Neuron (in vitro differentiated cells): ENCODE results near the gene EXOC3L1.

Experiments
- H2AFZ ChIP-seq: one replicate; pipeline ENCODE4 v1.6.1; 2013; ENCODE audit warnings: low read depth, mild to moderate bottlenecking, inconsistent platforms, low read length, moderate library complexity
- H3K27me3 ChIP-seq: one replicate; pipeline ENCODE4 v1.6.1; 2013; ENCODE audit warnings: low read length; ENCODE audit not compliant: insufficient read depth
- H3K36me3 ChIP-seq: one replicate; pipeline ENCODE4 v1.6.1; 2013; ENCODE audit warnings: low read length; ENCODE audit not compliant: insufficient read depth
- H3K4me1 ChIP-seq: one replicate; pipeline ENCODE4 v1.6.1; 2013; ENCODE audit warnings: low read length; ENCODE audit not compliant: insufficient read depth
- H3K4me3 ChIP-seq: 2 replicates; pipeline ENCODE4 v1.5.1; 2013; ENCODE audit warnings: mild to moderate bottlenecking, low read length, moderate library complexity
- H3K9me3 ChIP-seq: one replicate; pipeline ENCODE4 v1.6.1; 2013; ENCODE audit warnings: low read length

EXOC3L1 gene

GRCh38 chr16:67177743-67178699 lies 11.9 kb downstream of the EXOC3L1 start:
- no peaks in the 10 kb centered on the region for H3K27me3 ChIP-seq
- no peak overlapping the region for H2AFZ ChIP-seq
- H3K9me3 ChIP-seq: no peaks in the 10 kb centered on the region
- H3K36me3 ChIP-seq: peaks cover 8% of the 10 kb centered on the region
- H3K4me3 ChIP-seq: no peak overlapping the region
- peaks cover 24% of the 10 kb centered on the region for H3K4me1 ChIP-seq

DNA sequence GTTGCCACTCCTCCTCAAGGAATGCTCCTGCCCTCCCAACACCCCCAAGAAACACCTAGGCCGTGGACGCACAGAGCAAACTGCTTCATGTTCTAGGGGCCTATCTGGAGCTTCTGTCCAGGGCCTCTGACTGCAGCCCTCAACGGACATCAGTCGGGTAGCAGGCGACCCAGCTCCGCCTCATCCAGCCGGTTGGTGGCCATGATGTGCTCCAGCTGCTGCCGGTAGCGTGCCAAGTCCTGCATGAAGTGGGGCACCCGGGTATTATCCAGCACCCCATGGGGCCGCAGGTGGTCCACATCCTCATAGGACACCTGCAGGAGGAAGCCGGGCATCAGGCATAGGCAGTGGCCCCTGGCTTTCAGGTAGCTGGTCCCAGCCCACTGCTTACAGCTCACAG lies 13.3 kb downstream of the EXOC3L1 start:
- no peak overlapping the region for H2AFZ ChIP-seq
- H3K9me3 ChIP-seq: no peaks in the 10 kb centered on the region
- no peak overlapping the region for H3K4me3 ChIP-seq
- H3K27me3 ChIP-seq: no peaks in the 10 kb centered on the region
- peaks cover 8% of the 10 kb centered on the region for H3K36me3 ChIP-seq
- H3K4me1 ChIP-seq: peaks cover 15% of the 10 kb centered on the region

DNA sequence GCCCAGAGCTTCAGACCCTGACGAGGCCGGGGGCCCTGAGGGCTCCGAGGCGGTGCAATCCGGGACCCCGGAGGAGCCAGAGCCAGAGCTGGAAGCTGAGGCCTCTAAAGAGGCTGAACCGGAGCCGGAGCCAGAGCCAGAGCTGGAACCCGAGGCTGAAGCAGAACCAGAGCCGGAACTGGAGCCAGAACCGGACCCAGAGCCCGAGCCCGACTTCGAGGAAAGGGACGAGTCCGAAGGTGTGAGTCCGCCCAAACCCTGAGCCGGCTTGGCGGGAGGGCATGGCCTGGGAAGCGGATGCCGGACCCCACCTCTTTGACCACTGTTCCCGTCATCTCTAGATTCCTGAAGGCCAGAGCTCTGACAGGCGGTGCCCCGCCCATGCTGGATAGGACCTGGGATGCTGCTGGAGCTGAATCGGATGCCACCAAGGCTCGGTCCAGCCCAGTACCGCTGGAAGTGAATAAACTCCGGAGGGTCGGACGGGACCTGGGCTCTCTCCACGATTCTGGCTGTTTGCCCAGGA lies 15.2 kb downstream of the EXOC3L1 start:
- peaks cover 4% of the 10 kb centered on the region for H3K36me3 ChIP-seq
- peaks cover 2% of the 10 kb centered on the region for H3K27me3 ChIP-seq
- peaks cover 28% of the 10 kb centered on the region for H3K4me1 ChIP-seq
- no peaks in the 10 kb centered on the region for H3K9me3 ChIP-seq
- no peak overlapping the region for H2AFZ ChIP-seq
- H3K4me3 ChIP-seq: peak overlapping the region; percentile 18

DNA sequence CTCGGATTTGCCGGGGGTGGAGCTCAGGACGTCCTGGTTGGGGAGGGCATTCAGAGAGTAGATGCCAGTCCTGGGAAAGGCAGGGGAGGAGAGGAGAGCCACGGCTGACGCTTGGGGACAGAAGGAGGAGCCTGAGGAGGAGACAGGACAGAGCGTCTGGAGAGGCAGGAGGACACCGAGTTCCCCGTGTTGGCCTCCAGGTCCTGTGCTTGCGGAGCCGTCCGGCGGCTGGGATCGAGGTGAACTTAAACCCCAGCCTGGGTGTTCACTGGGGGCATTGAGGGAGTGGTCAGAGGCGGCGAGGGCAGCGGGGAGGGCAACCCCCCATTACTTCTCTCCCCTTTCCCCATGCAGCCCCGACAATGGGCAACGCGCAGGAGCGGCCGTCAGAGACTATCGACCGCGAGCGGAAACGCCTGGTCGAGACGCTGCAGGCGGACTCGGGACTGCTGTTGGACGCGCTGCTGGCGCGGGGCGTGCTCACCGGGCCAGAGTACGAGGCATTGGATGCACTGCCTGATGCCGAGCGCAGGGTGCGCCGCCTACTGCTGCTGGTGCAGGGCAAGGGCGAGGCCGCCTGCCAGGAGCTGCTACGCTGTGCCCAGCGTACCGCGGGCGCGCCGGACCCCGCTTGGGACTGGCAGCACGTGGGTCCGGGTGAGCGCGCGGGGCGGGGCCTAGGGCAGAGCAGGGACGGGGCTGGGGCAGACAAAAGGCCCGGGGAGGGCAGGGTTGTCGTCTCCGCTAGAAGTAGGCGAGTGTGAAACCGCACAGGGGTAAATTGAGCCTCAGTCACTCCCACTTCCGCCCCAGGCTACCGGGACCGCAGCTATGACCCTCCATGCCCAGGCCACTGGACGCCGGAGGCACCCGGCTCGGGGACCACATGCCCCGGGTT lies 15.9 kb downstream of the EXOC3L1 start:
- H2AFZ ChIP-seq: no peak overlapping the region
- peaks cover 35% of the 10 kb centered on the region for H3K4me1 ChIP-seq
- peaks cover 6% of the 10 kb centered on the region for H3K27me3 ChIP-seq
- peak overlapping the region; percentile 18 for H3K4me3 ChIP-seq
- H3K9me3 ChIP-seq: no peaks in the 10 kb centered on the region
- no peaks in the 10 kb centered on the region for H3K36me3 ChIP-seq

- Histone ChIP-seq H3K9me3 (no peaks in the 10 kb centered on the region), H3K4me1 (peaks cover 35% of the 10 kb centered on the region), H3K27me3 (peaks cover 13% of the 10 kb centered on the region), H3K4me3 (no peak overlapping the region), H2AFZ (no peak overlapping the region), H3K36me3 (no peaks in the 10 kb centered on the region)
Observed at GRCh38 chr16:67173323-67173722, 16.6 kb downstream of the EXOC3L1 start.

- H3K36me3 ChIP-seq: no peaks in the 10 kb centered on the region
- H3K4me3 ChIP-seq: peak overlapping the region; percentile 52
- H2AFZ ChIP-seq: peak overlapping the region; percentile 52
- H3K4me1 ChIP-seq: peaks cover 35% of the 10 kb centered on the region
- H3K9me3 ChIP-seq: no peaks in the 10 kb centered on the region
- H3K27me3 ChIP-seq: peaks cover 36% of the 10 kb centered on the region
Observed at GRCh38 chr16:67170949-67171649, 18.8 kb downstream of the EXOC3L1 start.

- Histone ChIP-seq H3K36me3 (no peaks in the 10 kb centered on the region), H3K4me1 (peaks cover 39% of the 10 kb centered on the region), H3K9me3 (no peaks in the 10 kb centered on the region), H3K4me3 (peak within 1 kb of the TSS; percentile 52), H2AFZ (peak within 1 kb of the TSS; percentile 78), H3K27me3 (peaks cover 43% of the 10 kb centered on the region)
Observed at GRCh38 chr16:67170168-67170948, 19.6 kb downstream of the EXOC3L1 start, which contains the start of gene NOL3. NOL3 (plus strand) TSS chr16:67170538.

- Histone ChIP-seq H3K27me3 (peaks cover 50% of the 10 kb centered on the region), H3K4me3 (peak overlapping the region; percentile 52), H3K36me3 (no peaks in the 10 kb centered on the region), H2AFZ (peak overlapping the region; percentile 78), H3K4me1 (peaks cover 34% of the 10 kb centered on the region), H3K9me3 (no peaks in the 10 kb centered on the region)
Observed at GRCh38 chr16:67169642-67170167, 20.2 kb downstream of the EXOC3L1 start.

- no peak overlapping the region for H2AFZ ChIP-seq
- peaks cover 56% of the 10 kb centered on the region for H3K27me3 ChIP-seq
- no peak overlapping the region for H3K4me3 ChIP-seq
- peaks cover 28% of the 10 kb centered on the region for H3K4me1 ChIP-seq
- H3K9me3 ChIP-seq: no peaks in the 10 kb centered on the region
- no peaks in the 10 kb centered on the region for H3K36me3 ChIP-seq
Observed at GRCh38 chr16:67169011-67169451, 20.9 kb downstream of the EXOC3L1 start.

DNA sequence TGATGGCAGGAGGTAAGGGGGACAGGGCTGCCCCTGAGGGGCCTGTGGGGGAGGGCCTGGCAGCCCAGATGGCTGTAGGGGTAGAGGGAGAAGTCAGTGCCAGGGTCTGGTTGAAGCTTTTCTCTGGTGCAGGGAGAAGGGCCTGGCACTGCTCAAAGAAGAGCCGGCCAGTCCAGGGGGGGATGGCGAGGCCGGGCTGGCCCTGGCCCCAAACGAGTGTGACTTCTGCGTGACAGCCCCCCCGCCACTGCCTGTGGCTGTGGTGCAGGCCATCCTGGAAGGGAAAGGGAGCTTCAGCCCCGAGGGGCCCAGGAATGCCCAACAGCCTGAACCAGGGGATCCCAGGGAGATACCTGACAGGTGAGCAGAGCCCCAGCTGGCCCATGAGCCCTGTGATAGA lies 22.3 kb downstream of the EXOC3L1 start:
- Histone ChIP-seq H3K27me3 (peaks cover 69% of the 10 kb centered on the region), H3K4me3 (no peak overlapping the region), H3K4me1 (peaks cover 27% of the 10 kb centered on the region), H3K9me3 (no peaks in the 10 kb centered on the region), H2AFZ (no peak overlapping the region), H3K36me3 (no peaks in the 10 kb centered on the region)

- Histone ChIP-seq H3K27me3 (peaks cover 78% of the 10 kb centered on the region), H3K9me3 (no peaks in the 10 kb centered on the region), H2AFZ (no peak overlapping the region), H3K4me1 (peaks cover 27% of the 10 kb centered on the region), H3K4me3 (no peak overlapping the region), H3K36me3 (no peaks in the 10 kb centered on the region)
Observed at GRCh38 chr16:67166598-67167168, 23.3 kb downstream of the EXOC3L1 start.
